ENCODE measurements around the gene TSC2. TPM values are rescaled to one million over a fixed set of nuclear protein-coding genes. Genes with fewer than 3 reads are reported as not detected.

Gene TSC2
- total and polyA plus RNA-seq, 4 donors: 36.5 to 146 (median 72.7) TPM

DNA sequence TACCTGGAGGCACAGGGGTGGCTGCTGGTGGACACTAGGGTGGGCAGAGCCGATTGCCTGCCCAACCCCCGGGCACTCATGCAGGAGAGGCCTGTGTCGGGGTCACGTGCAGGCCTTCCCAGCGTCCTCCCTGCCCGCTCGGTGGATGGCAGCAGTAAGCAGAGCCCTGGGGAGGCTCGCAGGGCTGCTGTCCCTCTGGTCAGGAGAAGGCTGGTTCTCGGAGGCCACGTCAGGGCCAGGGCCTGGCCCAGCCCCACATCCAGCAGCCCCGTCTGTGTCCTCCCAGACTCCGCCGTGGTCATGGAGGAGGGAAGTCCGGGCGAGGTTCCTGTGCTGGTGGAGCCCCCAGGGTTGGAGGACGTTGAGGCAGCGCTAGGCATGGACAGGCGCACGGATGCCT, 35.6 kb downstream of the TSC2 start:
- no peak for TF ChIP-seq CTCF (IDR thresholded peaks at IDR 0.05; ENCODE audit: control extremely low read depth, extremely low read depth)
- WGBS, 2 donors: 69 to 74% methylated on average over 17 to 19 of the region's 19 CpGs
- H3K36me3 ChIP-seq (ENCODE audit: control insufficient read depth in 4 of 4, insufficient read depth in 4 of 4, low read length in 4 of 4): peaks cover 3 to 89% (median 25%) of the 10 kb centered on the region in 4 donors

GRCh38 chr16:2083876-2084780, 36.3 kb downstream of the TSC2 start:
- H3K27me3 ChIP-seq (ENCODE audit: control insufficient read depth in 3 of 3, insufficient read depth in 3 of 3, low read length in 2 of 3): no peaks in the 10 kb centered on the region
- no peak for TF ChIP-seq CTCF (IDR thresholded peaks at IDR 0.05; ENCODE audit: control extremely low read depth, extremely low read depth)
- H3K4me3 ChIP-seq: no peak overlapping the region
- ATAC-seq (ENCODE audit: insufficient read depth, low FRiP score) (no peak), DNase-seq (no peak)
- H3K9me3 ChIP-seq (ENCODE audit: control insufficient read depth in 4 of 4, insufficient read depth in 3 of 4, low read length in 3 of 4): peaks cover 0 to 1% (median 0%) of the 10 kb centered on the region in 4 donors
- 96% methylated on average over 43 to 44 of the region's 44 CpGs for WGBS, 2 donors
- H3K27ac ChIP-seq (ENCODE audit: low read depth in 1 of 2, low read length in 1 of 2): no peak overlapping the region
- H3K9ac ChIP-seq (ENCODE audit: insufficient read depth in 1 of 2, low read length in 2 of 2): no peak overlapping the region
- H3K4me1 ChIP-seq (ENCODE audit: control insufficient read depth in 5 of 5, insufficient read depth in 5 of 5, low read length in 5 of 5): peaks cover 0 to 36% (median 14%) of the 10 kb centered on the region in 5 donors
- H3K36me3 ChIP-seq (ENCODE audit: control insufficient read depth in 4 of 4, insufficient read depth in 4 of 4, low read length in 4 of 4): peaks cover 3 to 89% (median 26%) of the 10 kb centered on the region in 4 donors

More for the DNA sequence above, 35.6 kb downstream of the TSC2 start:
- DNase-seq (no peak), ATAC-seq (ENCODE audit: insufficient read depth, low FRiP score) (no peak)
- Histone ChIP-seq H3K4me3 (no peak overlapping the region), H3K27ac (ENCODE audit: low read depth in 1 of 2, low read length in 1 of 2) (peak overlapping the region in 1 of 2 donors; percentile 54), H3K9me3 (ENCODE audit: control insufficient read depth in 4 of 4, insufficient read depth in 3 of 4, low read length in 3 of 4) (peaks cover 0 to 1% (median 0%) of the 10 kb centered on the region in 4 donors), H3K9ac (ENCODE audit: insufficient read depth in 1 of 2, low read length in 2 of 2) (no peak overlapping the region), H3K27me3 (ENCODE audit: control insufficient read depth in 3 of 3, insufficient read depth in 3 of 3, low read length in 2 of 3) (no peaks in the 10 kb centered on the region), H3K4me1 (ENCODE audit: control insufficient read depth in 5 of 5, insufficient read depth in 5 of 5, low read length in 5 of 5) (peaks cover 0 to 36% (median 14%) of the 10 kb centered on the region in 5 donors)

DNA sequence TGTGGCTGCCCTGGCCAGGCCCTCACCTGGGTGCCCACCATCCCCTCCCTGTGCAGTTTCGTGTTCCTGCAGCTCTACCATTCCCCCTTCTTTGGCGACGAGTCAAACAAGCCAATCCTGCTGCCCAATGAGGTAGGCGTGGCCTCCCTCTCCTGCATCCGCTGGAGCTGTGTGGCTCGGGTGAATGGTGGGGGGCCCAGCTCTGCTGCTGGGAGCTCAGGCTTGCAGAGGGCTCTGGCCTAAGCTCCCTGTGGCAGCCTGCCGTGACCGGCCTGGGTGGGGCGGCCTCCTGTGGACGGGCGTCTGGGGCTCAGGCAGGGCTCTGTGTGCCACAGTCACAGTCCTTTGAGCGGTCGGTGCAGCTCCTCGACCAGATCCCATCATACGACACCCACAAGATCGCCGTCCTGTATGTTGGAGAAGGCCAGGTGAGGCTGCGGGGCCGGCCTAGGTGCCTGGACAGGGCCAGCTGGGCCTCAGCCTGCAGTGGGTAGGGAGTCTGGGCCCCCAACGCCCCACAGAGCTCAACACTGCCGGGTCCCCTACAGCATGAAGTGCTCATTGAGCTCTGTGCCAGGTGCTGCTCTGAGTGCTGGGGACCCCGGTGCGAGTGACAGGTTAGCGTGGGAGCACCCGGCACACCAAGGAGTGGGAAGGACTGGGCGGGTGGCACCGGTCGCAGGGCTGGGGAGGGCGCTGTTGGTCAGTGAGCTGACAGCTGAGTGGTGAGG, 37.3 kb downstream of the TSC2 start:
- Histone ChIP-seq H3K9me3 (ENCODE audit: control insufficient read depth in 4 of 4, insufficient read depth in 3 of 4, low read length in 3 of 4) (peaks cover 0 to 1% (median 0%) of the 10 kb centered on the region in 4 donors), H3K36me3 (ENCODE audit: control insufficient read depth in 4 of 4, insufficient read depth in 4 of 4, low read length in 4 of 4) (peaks cover 3 to 88% (median 23%) of the 10 kb centered on the region in 4 donors), H3K9ac (ENCODE audit: insufficient read depth in 1 of 2, low read length in 2 of 2) (no peak overlapping the region), H3K4me3 (no peak overlapping the region), H3K27ac (ENCODE audit: low read depth in 1 of 2, low read length in 1 of 2) (no peak overlapping the region), H3K4me1 (ENCODE audit: control insufficient read depth in 5 of 5, insufficient read depth in 5 of 5, low read length in 5 of 5) (peaks cover 0 to 36% (median 14%) of the 10 kb centered on the region in 5 donors), H3K27me3 (ENCODE audit: control insufficient read depth in 3 of 3, insufficient read depth in 3 of 3, low read length in 2 of 3) (no peaks in the 10 kb centered on the region)
- ATAC-seq (ENCODE audit: insufficient read depth, low FRiP score) (no peak), DNase-seq (no peak)
- WGBS, 2 donors: 93 to 95% methylated on average over 28 to 29 of the region's 29 CpGs
- no peak for TF ChIP-seq CTCF (IDR thresholded peaks at IDR 0.05; ENCODE audit: control extremely low read depth, extremely low read depth)
